Measurements from ENCODE around the gene EXOG.

The EXOG gene

GRCh38 chr3:38500688-38501417, 4.7 kb downstream of the EXOG start:
- H3K27me3 ChIP-seq (ENCODE audit: insufficient read depth, low read length) = no peaks in the 10 kb centered on the region
- no peak overlapping the region for H2AFZ ChIP-seq (ENCODE audit: low read depth, low read length)
- peaks cover 8% of the 10 kb centered on the region for H3K4me1 ChIP-seq (ENCODE audit: insufficient read depth, low read length)
- H3K4me3 ChIP-seq (ENCODE audit: low read length) = no peak overlapping the region
- H3K9me3 ChIP-seq (ENCODE audit: low read length) = no peaks in the 10 kb centered on the region
- peaks cover 54% of the 10 kb centered on the region for H3K36me3 ChIP-seq (ENCODE audit: insufficient read depth, low read length)

- no peak overlapping the region for H3K4me3 ChIP-seq (ENCODE audit: low read length)
- H3K27me3 ChIP-seq (ENCODE audit: insufficient read depth, low read length) = no peaks in the 10 kb centered on the region
- H3K4me1 ChIP-seq (ENCODE audit: insufficient read depth, low read length) = no peaks in the 10 kb centered on the region
- H2AFZ ChIP-seq (ENCODE audit: low read depth, low read length) = no peak overlapping the region
- no peaks in the 10 kb centered on the region for H3K9me3 ChIP-seq (ENCODE audit: low read length)
- peaks cover 68% of the 10 kb centered on the region for H3K36me3 ChIP-seq (ENCODE audit: insufficient read depth, low read length)
Measured at GRCh38 chr3:38507120-38507519, 11.0 kb downstream of the EXOG start.

GRCh38 chr3:38509732-38510131, 13.6 kb downstream of the EXOG start:
- H3K9me3 ChIP-seq (ENCODE audit: low read length) = no peaks in the 10 kb centered on the region
- H3K36me3 ChIP-seq (ENCODE audit: insufficient read depth, low read length) = peaks cover 66% of the 10 kb centered on the region
- no peak overlapping the region for H2AFZ ChIP-seq (ENCODE audit: low read depth, low read length)
- no peak overlapping the region for H3K4me3 ChIP-seq (ENCODE audit: low read length)
- no peaks in the 10 kb centered on the region for H3K27me3 ChIP-seq (ENCODE audit: insufficient read depth, low read length)
- H3K4me1 ChIP-seq (ENCODE audit: insufficient read depth, low read length) = no peaks in the 10 kb centered on the region

GRCh38 chr3:38510631-38511030, 14.5 kb downstream of the EXOG start:
- H2AFZ ChIP-seq (ENCODE audit: low read depth, low read length) = no peak overlapping the region
- H3K9me3 ChIP-seq (ENCODE audit: low read length) = no peaks in the 10 kb centered on the region
- peaks cover 62% of the 10 kb centered on the region for H3K36me3 ChIP-seq (ENCODE audit: insufficient read depth, low read length)
- no peaks in the 10 kb centered on the region for H3K27me3 ChIP-seq (ENCODE audit: insufficient read depth, low read length)
- H3K4me3 ChIP-seq (ENCODE audit: low read length) = no peak overlapping the region
- H3K4me1 ChIP-seq (ENCODE audit: insufficient read depth, low read length) = no peaks in the 10 kb centered on the region

- peaks cover 60% of the 10 kb centered on the region for H3K36me3 ChIP-seq (ENCODE audit: insufficient read depth, low read length)
- no peak overlapping the region for H3K4me3 ChIP-seq (ENCODE audit: low read length)
- H2AFZ ChIP-seq (ENCODE audit: low read depth, low read length) = no peak overlapping the region
- no peaks in the 10 kb centered on the region for H3K27me3 ChIP-seq (ENCODE audit: insufficient read depth, low read length)
- H3K9me3 ChIP-seq (ENCODE audit: low read length) = no peaks in the 10 kb centered on the region
- no peaks in the 10 kb centered on the region for H3K4me1 ChIP-seq (ENCODE audit: insufficient read depth, low read length)
Measured at GRCh38 chr3:38511546-38511945, 15.4 kb downstream of the EXOG start.

- H2AFZ ChIP-seq (ENCODE audit: low read depth, low read length) = no peak overlapping the region
- no peaks in the 10 kb centered on the region for H3K4me1 ChIP-seq (ENCODE audit: insufficient read depth, low read length)
- H3K27me3 ChIP-seq (ENCODE audit: insufficient read depth, low read length) = no peaks in the 10 kb centered on the region
- H3K36me3 ChIP-seq (ENCODE audit: insufficient read depth, low read length) = peaks cover 49% of the 10 kb centered on the region
- H3K4me3 ChIP-seq (ENCODE audit: low read length) = no peak overlapping the region
- no peaks in the 10 kb centered on the region for H3K9me3 ChIP-seq (ENCODE audit: low read length)
Measured at GRCh38 chr3:38515367-38515766, 19.2 kb downstream of the EXOG start.

- Histone ChIP-seq H3K9me3 (ENCODE audit: low read length) (no peaks in the 10 kb centered on the region), H3K4me3 (ENCODE audit: low read length) (no peak overlapping the region), H2AFZ (ENCODE audit: low read depth, low read length) (no peak overlapping the region), H3K4me1 (ENCODE audit: insufficient read depth, low read length) (no peaks in the 10 kb centered on the region), H3K27me3 (ENCODE audit: insufficient read depth, low read length) (no peaks in the 10 kb centered on the region), H3K36me3 (ENCODE audit: insufficient read depth, low read length) (peaks cover 41% of the 10 kb centered on the region)
Measured at GRCh38 chr3:38516669-38517068, 20.5 kb downstream of the EXOG start.

GRCh38 chr3:38519000-38519399, 22.9 kb downstream of the EXOG start:
- Histone ChIP-seq H3K36me3 (ENCODE audit: insufficient read depth, low read length) (peaks cover 33% of the 10 kb centered on the region), H3K4me3 (ENCODE audit: low read length) (no peak overlapping the region), H3K9me3 (ENCODE audit: low read length) (no peaks in the 10 kb centered on the region), H2AFZ (ENCODE audit: low read depth, low read length) (no peak overlapping the region), H3K4me1 (ENCODE audit: insufficient read depth, low read length) (no peaks in the 10 kb centered on the region), H3K27me3 (ENCODE audit: insufficient read depth, low read length) (no peaks in the 10 kb centered on the region)

GRCh38 chr3:38519651-38520050, 23.5 kb downstream of the EXOG start:
- Histone ChIP-seq H3K4me3 (ENCODE audit: low read length) (no peak overlapping the region), H2AFZ (ENCODE audit: low read depth, low read length) (no peak overlapping the region), H3K36me3 (ENCODE audit: insufficient read depth, low read length) (peaks cover 34% of the 10 kb centered on the region), H3K4me1 (ENCODE audit: insufficient read depth, low read length) (no peaks in the 10 kb centered on the region), H3K27me3 (ENCODE audit: insufficient read depth, low read length) (no peaks in the 10 kb centered on the region), H3K9me3 (ENCODE audit: low read length) (no peaks in the 10 kb centered on the region)

GRCh38 chr3:38521391-38521987, 25.3 kb downstream of the EXOG start:
- H3K4me1 ChIP-seq (ENCODE audit: insufficient read depth, low read length) = no peaks in the 10 kb centered on the region
- H2AFZ ChIP-seq (ENCODE audit: low read depth, low read length) = no peak overlapping the region
- H3K9me3 ChIP-seq (ENCODE audit: low read length) = no peaks in the 10 kb centered on the region
- H3K27me3 ChIP-seq (ENCODE audit: insufficient read depth, low read length) = no peaks in the 10 kb centered on the region
- H3K4me3 ChIP-seq (ENCODE audit: low read length) = no peak overlapping the region
- H3K36me3 ChIP-seq (ENCODE audit: insufficient read depth, low read length) = peaks cover 43% of the 10 kb centered on the region

- peaks cover 44% of the 10 kb centered on the region for H3K36me3 ChIP-seq (ENCODE audit: insufficient read depth, low read length)
- no peak overlapping the region for H3K4me3 ChIP-seq (ENCODE audit: low read length)
- H3K27me3 ChIP-seq (ENCODE audit: insufficient read depth, low read length) = no peaks in the 10 kb centered on the region
- no peaks in the 10 kb centered on the region for H3K4me1 ChIP-seq (ENCODE audit: insufficient read depth, low read length)
- H3K9me3 ChIP-seq (ENCODE audit: low read length) = no peaks in the 10 kb centered on the region
- no peak overlapping the region for H2AFZ ChIP-seq (ENCODE audit: low read depth, low read length)
Measured at GRCh38 chr3:38522002-38522401, 25.9 kb downstream of the EXOG start.

GRCh38 chr3:38524141-38524739, 28.1 kb downstream of the EXOG start:
- Histone ChIP-seq H3K27me3 (ENCODE audit: insufficient read depth, low read length) (no peaks in the 10 kb centered on the region), H3K9me3 (ENCODE audit: low read length) (no peaks in the 10 kb centered on the region), H2AFZ (ENCODE audit: low read depth, low read length) (no peak overlapping the region), H3K4me1 (ENCODE audit: insufficient read depth, low read length) (no peaks in the 10 kb centered on the region), H3K36me3 (ENCODE audit: insufficient read depth, low read length) (peaks cover 52% of the 10 kb centered on the region), H3K4me3 (ENCODE audit: low read length) (no peak overlapping the region)

- Histone ChIP-seq H3K9me3 (ENCODE audit: low read length) (no peaks in the 10 kb centered on the region), H3K27me3 (ENCODE audit: insufficient read depth, low read length) (no peaks in the 10 kb centered on the region), H3K4me1 (ENCODE audit: insufficient read depth, low read length) (no peaks in the 10 kb centered on the region), H2AFZ (ENCODE audit: low read depth, low read length) (no peak overlapping the region), H3K4me3 (ENCODE audit: low read length) (no peak overlapping the region), H3K36me3 (ENCODE audit: insufficient read depth, low read length) (peaks cover 47% of the 10 kb centered on the region)
Measured at GRCh38 chr3:38526792-38527191, 30.7 kb downstream of the EXOG start.
